Omental fat pad (tissue), 4 donors: ENCODE results near the gene MYADML2. TPM values are rescaled to one million over a fixed set of nuclear protein-coding genes. Genes with fewer than 3 reads are reported as not detected.

ENCODE experiments used
- ATAC-seq: fragments of 150-250 bp; one replicate; pipeline ENCODE4 v1.9.1; 2016; ENCODE audit warnings: mild to moderate bottlenecking, moderate library complexity; ENCODE audit not compliant: low FRiP score
- DNase-seq: peaks from one replicate; pipeline ENCODE4 v3.0.0-alpha.2; 2019; ENCODE audit warnings: low spot score
- CTCF ChIP-seq, 3 donors: fragments of 450-650 bp; IDR thresholded peaks; one replicate each; pipeline ENCODE4 v1.5.1; 2016 to 2017; ENCODE audit warnings: antibody characterized with exemption in 3 of 3, mild to moderate bottlenecking in 3 of 3, moderate library complexity in 2 of 3
- total RNA-seq, 4 donors: library from RNA; depleted of rRNA; stranded (reverse); fragments of >200 nt; gene quantifications; one replicate each; pipeline ENCODE4 v1.1.0, GENCODE V29; 2016

Gene MYADML2
- total RNA-seq, 4 donors from 2014 or later = not detected

- no peak for TF ChIP-seq CTCF (IDR thresholded peaks at IDR 0.05)
- ATAC-seq (no peak), DNase-seq (no peak)
Measured at GRCh38 chr17:81924557-81925532, 22.2 kb downstream of the MYADML2 start.

- ATAC-seq = peak; percentile 55
- DNase-seq = peak; percentile 65
- no peak for TF ChIP-seq CTCF (IDR thresholded peaks at IDR 0.05)
Measured at GRCh38 chr17:81923302-81924260, 23.5 kb downstream of the MYADML2 start.

GRCh38 chr17:81922566-81923301 lies 24.3 kb downstream of the MYADML2 start:
- no peak for TF ChIP-seq CTCF (IDR thresholded peaks at IDR 0.05)
- ATAC-seq (no peak), DNase-seq (no peak)

GRCh38 chr17:81921996-81922565 lies 25.0 kb downstream of the MYADML2 start:
- ATAC-seq = no peak
- DNase-seq = no peak
- TF ChIP-seq CTCF (IDR thresholded peaks at IDR 0.05) = no peak

DNA sequence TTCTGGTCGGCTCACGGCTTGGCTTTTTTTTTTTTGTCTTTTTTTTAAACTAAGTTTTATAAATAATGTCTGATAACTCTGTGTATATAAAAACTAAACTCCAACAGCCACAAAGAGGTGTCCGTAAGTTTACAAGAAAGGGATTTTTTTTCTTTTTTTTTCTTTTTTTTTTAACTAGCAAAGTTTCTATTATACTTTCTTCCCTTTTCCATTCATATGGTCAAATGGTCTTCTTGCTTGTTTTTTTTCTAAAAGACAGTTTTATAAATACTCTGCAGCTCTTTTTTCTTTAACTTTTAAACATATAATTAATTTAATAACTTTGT lies 25.5 kb downstream of the MYADML2 start:
- DNase-seq (no peak), ATAC-seq (no peak)
- no peak for TF ChIP-seq CTCF (IDR thresholded peaks at IDR 0.05)
